ENCODE measurements around the gene GASK1B.

GASK1B gene

DNA sequence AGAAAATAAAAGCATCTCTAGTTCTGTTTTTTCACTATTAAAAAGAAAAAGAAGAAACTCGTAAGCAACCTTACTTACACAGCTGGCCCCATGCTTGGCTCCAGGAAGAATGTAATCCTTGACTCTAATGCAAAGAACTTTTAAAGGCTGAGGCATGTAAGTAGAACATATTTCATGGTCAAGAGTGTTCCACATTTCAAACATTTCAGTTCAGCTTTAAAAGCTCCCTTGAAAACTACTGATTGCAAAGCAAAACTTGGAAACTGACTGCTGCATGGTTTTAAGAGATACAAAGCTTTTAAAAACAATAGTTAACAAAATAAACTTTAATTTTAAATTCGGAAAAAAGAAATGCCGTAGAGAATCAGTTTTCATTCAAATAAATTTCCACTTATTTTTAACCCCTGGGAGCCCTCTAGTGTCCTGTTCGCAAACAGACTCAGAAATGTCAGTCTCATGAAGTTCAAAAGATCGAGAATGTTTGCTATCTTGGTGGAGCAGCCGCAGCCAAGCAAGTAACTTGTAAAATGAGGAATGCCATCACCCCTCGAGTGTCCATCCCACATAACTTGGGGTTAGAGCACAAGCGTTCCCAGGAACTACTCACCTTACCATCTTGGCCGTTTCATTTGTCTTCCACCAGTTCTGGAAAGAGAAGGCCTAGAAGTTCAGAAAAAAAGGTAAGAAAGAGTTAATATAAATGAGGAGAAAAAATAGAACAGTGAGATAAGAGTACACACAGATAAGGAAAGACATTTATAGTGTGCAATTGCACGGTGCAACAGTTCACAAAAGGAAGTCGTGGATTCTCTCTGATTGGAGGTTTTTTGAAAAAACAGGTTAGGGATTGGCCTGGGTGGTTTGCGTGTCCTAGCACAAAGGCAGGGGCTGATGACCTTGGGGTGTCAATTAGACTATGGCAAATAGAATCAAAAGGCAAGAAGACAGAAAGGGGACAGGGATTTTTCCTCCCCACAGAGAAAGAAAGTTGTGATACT is at the start of gene GASK1B:
Gene GASK1B, minus strand, starts transcription at position 765 of the 998 bp plus-strand sequence. CDS start 1,650 bp downstream, outside the sequence.
- DNase-seq (ENCODE audit: low spot score) = no peak

DNA sequence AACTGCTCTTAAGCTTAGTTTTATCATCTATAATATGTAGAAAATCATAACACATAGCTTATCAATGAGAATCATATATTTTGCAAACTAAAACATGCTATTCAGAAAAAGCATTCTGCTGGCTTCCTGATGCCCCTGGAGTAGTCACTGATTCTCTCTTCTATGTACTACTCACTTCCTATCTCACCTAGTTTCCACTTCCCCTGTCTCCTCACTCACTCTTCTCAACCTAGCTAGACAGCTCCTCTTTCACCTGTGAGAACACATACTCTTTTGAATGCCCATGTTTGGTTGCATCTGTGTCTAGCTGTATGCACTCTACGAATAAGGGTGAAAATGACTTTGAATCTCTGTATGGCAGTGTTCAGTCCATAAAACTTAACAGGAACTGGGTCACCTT is 46.8 kb upstream of the GASK1B start:
- DNase-seq (ENCODE audit: low spot score) = no peak

- no peak for DNase-seq (ENCODE audit: low spot score)
Measured at GRCh38 chr4:158217763-158218162, 44.9 kb upstream of the GASK1B start.

DNA sequence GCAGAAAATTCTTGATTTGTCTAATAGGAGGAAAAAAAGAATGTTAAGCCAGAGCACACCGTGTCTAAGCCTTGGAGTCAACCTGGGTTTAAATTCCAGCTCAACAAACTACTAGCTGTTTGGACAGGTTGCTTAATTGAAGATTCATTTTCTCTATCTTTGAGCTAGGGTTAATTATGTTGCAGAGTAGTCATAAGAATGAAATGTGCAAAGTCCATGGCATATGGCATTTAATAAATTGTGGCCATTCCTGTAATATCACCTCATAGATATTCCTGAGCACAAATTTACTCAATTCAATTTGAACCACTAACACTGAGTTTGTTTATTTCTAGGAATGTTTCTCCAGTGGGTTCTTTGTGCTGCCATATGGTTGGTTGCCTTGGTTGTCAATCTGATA is 42.0 kb upstream of the GASK1B start:
- no peak for DNase-seq (ENCODE audit: low spot score)

DNA sequence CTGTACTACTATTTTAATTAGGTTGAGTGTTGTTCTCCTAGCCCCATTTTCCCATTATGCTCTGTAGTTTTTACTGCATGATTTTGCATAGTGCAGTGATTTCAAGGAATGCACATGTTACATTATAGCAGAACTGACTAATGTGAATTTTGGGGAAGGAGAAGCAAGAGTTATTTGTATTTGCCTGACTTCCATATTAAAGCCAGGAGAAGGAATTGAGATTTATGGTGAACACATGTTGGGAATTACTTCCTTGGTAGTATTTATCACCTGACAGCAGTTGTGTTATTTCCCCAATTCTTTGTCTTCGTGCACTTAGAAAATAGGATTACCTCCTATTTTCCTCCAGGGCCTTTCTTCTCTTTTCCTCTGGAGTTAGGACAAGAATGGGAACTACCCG is 40.6 kb upstream of the GASK1B start:
- DNase-seq (ENCODE audit: low spot score) = no peak

- DNase-seq (ENCODE audit: low spot score) = no peak
Measured at GRCh38 chr4:158211222-158211621, 38.4 kb upstream of the GASK1B start.

GRCh38 chr4:158209825-158210807 is 37.3 kb upstream of the GASK1B start, which contains the start of gene TMEM144:
Gene TMEM144 (plus strand): TSS chr4:158210486. CDS start chr4:158212668, 2,182 bp downstream.
- DNase-seq (ENCODE audit: low spot score) = peak; percentile 85

GRCh38 chr4:158208963-158209640 is 36.3 kb upstream of the GASK1B start:
- no peak for DNase-seq (ENCODE audit: low spot score)

DNA sequence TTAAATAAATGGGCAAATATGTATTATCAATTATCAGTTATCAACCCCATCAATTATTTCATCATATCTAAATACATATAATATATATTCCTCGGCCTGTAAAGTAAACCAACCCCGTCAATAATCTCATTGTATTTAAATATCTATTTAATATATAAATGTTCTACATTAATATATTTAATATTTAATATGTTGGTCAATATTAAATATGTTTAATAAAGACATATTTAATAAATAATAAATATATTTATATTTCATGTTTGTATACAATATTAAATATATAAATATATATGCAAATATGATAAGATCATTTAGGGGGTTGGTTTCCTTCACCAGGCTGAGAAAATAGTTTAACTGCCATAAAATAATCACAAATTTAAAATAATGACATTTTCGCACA is 31.1 kb upstream of the GASK1B start:
- no peak for DNase-seq (ENCODE audit: low spot score)

- DNase-seq (ENCODE audit: low spot score) = no peak
Measured at GRCh38 chr4:158203436-158203835, 30.6 kb upstream of the GASK1B start.

DNA sequence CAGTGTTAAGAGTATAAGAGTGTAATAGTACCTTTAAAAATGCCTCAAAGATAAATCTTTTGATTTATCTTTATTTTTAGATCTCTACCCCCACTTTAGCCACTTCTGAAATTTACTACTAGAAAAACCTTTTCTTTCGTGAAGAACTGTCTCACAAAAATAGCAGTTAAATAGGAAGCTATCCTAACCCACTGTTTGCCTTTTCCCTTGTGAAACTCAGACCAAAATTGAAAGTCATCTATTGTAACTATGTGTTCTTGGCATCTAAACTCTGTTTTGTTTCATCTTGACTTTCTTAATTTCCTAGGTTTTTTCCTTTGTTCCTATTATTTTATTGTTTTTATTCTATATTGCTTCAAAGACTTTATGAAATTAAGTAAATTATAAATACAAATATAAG is 29.7 kb upstream of the GASK1B start:
- no peak for DNase-seq (ENCODE audit: low spot score)

GRCh38 chr4:158201876-158202275 is 29.1 kb upstream of the GASK1B start:
- no peak for DNase-seq (ENCODE audit: low spot score)

DNA sequence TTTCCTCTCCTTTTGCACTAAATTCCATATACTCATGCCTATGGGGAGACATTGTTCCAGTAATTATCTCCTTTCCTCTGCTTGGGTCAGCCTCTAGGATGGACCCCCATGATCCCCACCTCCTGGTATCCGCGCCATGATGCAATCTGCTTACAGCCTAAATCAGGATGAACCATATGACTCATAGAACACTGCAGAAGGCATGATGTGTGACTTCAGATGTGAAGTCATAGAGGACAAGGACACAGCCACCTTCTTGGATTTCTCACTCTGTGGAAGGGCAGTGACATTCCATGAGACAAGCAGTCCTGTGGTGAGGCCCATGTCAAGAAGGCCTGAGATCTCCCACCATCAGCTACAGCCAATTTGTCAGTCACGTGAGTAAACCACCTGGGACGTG is 28.5 kb upstream of the GASK1B start:
- no peak for DNase-seq (ENCODE audit: low spot score)

- no peak for DNase-seq (ENCODE audit: low spot score)
Measured at GRCh38 chr4:158200214-158200613, 27.4 kb upstream of the GASK1B start.

- DNase-seq (ENCODE audit: low spot score) = no peak
Measured at GRCh38 chr4:158197194-158197776, 24.5 kb upstream of the GASK1B start.

DNA sequence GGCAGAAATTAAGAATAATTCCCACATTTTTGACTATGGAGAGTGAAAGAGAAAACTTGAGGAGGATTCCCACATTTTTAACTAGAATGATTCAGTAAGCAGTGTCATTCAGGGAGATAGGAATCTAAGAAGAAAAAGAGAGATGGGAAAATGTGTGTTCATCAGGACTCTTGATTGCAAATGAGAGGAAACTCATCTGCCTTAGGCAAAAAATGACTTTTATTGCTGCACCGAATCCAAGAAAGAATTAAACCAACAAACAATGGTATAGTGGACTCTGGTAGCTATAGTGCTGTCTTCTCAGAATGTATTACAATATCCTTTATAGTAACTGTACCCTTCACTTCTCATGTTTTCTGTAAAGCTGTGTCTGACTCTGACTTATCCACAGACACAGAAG is 22.5 kb upstream of the GASK1B start:
- no peak for DNase-seq (ENCODE audit: low spot score)

GRCh38 chr4:158193171-158193749 is 20.4 kb upstream of the GASK1B start:
- DNase-seq (ENCODE audit: low spot score) = no peak

DNA sequence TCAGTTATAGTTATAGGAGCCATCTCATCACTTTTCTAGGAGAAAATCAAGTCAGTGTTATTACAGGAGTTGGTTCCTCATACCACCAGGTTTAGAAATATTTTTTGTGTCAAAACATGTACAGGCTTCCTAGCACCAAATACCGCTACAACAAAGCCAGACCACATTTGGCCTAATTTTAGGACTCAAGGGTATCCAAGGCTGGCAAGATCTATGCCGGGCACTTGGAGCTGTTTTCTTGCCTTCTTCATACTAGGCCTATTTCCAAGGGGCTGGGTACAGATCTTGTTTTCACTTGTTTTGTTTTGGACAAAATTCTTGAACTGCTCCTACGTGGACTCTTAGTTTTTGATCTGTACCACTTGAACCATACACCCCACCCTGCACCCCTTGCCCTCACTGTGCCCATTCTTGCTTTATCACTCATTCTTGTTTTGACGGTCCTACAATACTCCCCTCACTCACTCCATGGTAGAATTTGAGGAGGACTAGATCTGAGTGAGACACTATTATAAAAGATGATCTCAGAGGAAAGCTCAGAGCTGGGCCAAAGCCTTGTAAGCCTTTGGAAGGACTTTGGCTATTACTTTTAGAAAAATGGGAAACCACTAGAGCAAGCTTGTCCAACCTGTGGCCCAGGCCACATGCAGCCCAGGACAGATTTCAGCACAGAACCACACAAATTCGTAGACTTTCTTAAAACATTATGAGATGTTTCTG is 19.8 kb upstream of the GASK1B start:
- DNase-seq (ENCODE audit: low spot score) = no peak

- DNase-seq (ENCODE audit: low spot score) = no peak
Measured at GRCh38 chr4:158190718-158191117, 17.9 kb upstream of the GASK1B start.

GRCh38 chr4:158189422-158189821 is 16.6 kb upstream of the GASK1B start:
- DNase-seq (ENCODE audit: low spot score) = no peak

Measured in left forelimb (tissue), 1 donor.